Neural progenitor cell (in vitro differentiated cells): ENCODE measurements around the gene UBE2K.

Source experiments
- CTCF ChIP-seq: fragments of 200-600 bp; sonication (generic); IDR thresholded peaks from 2 replicates; pipeline ENCODE4 v1.5.1; 2017; ENCODE audit warnings: antibody characterized with exemption, mild to moderate bottlenecking
- EZH2 ChIP-seq: fragments of 200-600 bp; sonication (generic); IDR thresholded peaks from 2 replicates; pipeline ENCODE4 v1.6.1; 2017; ENCODE audit warnings: antibody characterized with exemption, mild to moderate bottlenecking, moderate library complexity

- TF ChIP-seq CTCF: no peak
- TF ChIP-seq EZH2: no peak
These were observed 127.2 kb downstream of the UBE2K start for GRCh38 chr4:39825090-39825489.
